ENCODE results near the gene MISP3. TPM values are rescaled to one million over a fixed set of nuclear protein-coding genes. Genes with fewer than 3 reads are reported as not detected.

Gene MISP3
- total and polyA plus RNA-seq, 2 experiments from 2014 or later: 1.9 to 2.4 TPM

DNA sequence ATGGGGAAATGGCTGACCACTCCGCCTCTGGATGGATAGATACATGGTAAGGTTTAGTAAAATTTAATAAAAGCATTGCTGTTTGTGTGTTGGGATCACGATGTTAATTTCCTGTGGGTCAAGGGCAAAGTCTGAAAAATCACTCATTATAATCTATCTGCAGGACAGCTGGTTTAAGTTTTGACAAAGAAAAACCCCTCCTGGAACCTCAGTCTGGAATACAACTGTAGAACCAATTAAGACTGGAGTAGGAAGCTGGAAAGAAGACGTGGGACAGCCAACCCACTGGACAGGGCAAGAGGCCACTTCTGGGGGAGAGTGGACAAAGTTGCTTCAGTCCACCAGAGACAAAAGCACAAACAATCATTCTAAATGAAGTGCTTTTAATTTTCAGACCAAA, 46.6 kb downstream of the MISP3 start (continued):
- TF ChIP-seq EZH2phosphoT487 (IDR thresholded peaks at IDR 0.05; ENCODE audit: unreplicated experiment): no peak
- TF ChIP-seq ZNF331 (CRISPR knock-in tag; IDR thresholded peaks at IDR 0.05; ENCODE audit: low read depth): no peak
- TF ChIP-seq, protein P1, sequence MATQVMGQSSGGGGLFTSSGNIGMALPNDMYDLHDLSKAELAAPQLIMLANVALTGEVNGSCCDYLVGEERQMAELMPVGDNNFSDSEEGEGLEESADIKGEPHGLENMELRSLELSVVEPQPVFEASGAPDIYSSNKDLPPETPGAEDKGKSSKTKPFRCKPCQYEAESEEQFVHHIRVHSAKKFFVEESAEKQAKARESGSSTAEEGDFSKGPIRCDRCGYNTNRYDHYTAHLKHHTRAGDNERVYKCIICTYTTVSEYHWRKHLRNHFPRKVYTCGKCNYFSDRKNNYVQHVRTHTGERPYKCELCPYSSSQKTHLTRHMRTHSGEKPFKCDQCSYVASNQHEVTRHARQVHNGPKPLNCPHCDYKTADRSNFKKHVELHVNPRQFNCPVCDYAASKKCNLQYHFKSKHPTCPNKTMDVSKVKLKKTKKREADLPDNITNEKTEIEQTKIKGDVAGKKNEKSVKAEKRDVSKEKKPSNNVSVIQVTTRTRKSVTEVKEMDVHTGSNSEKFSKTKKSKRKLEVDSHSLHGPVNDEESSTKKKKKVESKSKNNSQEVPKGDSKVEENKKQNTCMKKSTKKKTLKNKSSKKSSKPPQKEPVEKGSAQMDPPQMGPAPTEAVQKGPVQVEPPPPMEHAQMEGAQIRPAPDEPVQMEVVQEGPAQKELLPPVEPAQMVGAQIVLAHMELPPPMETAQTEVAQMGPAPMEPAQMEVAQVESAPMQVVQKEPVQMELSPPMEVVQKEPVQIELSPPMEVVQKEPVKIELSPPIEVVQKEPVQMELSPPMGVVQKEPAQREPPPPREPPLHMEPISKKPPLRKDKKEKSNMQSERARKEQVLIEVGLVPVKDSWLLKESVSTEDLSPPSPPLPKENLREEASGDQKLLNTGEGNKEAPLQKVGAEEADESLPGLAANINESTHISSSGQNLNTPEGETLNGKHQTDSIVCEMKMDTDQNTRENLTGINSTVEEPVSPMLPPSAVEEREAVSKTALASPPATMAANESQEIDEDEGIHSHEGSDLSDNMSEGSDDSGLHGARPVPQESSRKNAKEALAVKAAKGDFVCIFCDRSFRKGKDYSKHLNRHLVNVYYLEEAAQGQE (IDR thresholded peaks at IDR 0.05; ENCODE audit: unreplicated experiment): no peak
- TF ChIP-seq POLR2AphosphoS5 (IDR thresholded peaks at IDR 0.05; ENCODE audit: low read depth): no peak
- no peak for TF ChIP-seq NANOG (IDR thresholded peaks at IDR 0.05; ENCODE audit: borderline replicate concordance)

GRCh38 chr19:14119644-14120496, 47.3 kb downstream of the MISP3 start:
- Histone ChIP-seq H3K4me2 (no peak overlapping the region), H4K20me1 (replicated peaks; ENCODE audit: insufficient read depth) (peaks cover 14% of the 10 kb centered on the region), H2AFZ (no peak overlapping the region), H3K9me2 (ENCODE audit: insufficient read depth) (no peaks in the 10 kb centered on the region), H3K36me3 (ENCODE audit: insufficient read depth) (no peaks in the 10 kb centered on the region; the same call in 1 of the 2 replicates), H3F3A (replicated peaks; ENCODE audit: low read depth) (peaks cover 15% of the 10 kb centered on the region; the same call in 1 of the 2 replicates), H3K27ac (ENCODE audit: low read depth) (no peak overlapping the region), H3K79me2 (replicated peaks; ENCODE audit: insufficient read depth) (peaks cover 17% of the 10 kb centered on the region), H3K4me1 (ENCODE audit: insufficient read depth) (peaks cover 22% of the 10 kb centered on the region), H3K4me3 (no peak overlapping the region), H3K27me3 (ENCODE audit: insufficient read depth) (no peaks in the 10 kb centered on the region)
- Mint-ChIP-seq H3K27ac (no peak overlapping the region), H3K4me1 (peaks cover 21% of the 10 kb centered on the region), H3K27me3 (ENCODE audit: insufficient read depth, low read depth, poor library complexity) (peaks cover 19% of the 10 kb centered on the region), H3K36me3 (ENCODE audit: low read depth) (peaks cover 37% of the 10 kb centered on the region), H3K4me3 (no peak overlapping the region), H3K9me3 (no peaks in the 10 kb centered on the region; the same call in 2 of the 3 replicates)
- DNase-seq (ENCODE audit: low spot score) (no peak), ATAC-seq (no peak)
- TF ChIP-seq ETS1 (IDR thresholded peaks at IDR 0.05) (no peak), JUNB (IDR thresholded peaks at IDR 0.05; ENCODE audit: unreplicated experiment) (no peak), STAT1 (IDR thresholded peaks at IDR 0.05; ENCODE audit: unreplicated experiment) (no peak), ZNF331 (CRISPR knock-in tag; IDR thresholded peaks at IDR 0.05; ENCODE audit: low read depth) (no peak), CREB1 (CRISPR knock-in tag; IDR thresholded peaks at IDR 0.05; ENCODE audit: low read depth) (no peak), EZH2phosphoT487 (IDR thresholded peaks at IDR 0.05; ENCODE audit: unreplicated experiment) (no peak), NANOG (IDR thresholded peaks at IDR 0.05; ENCODE audit: borderline replicate concordance) (no peak), EZH2 (IDR thresholded peaks at IDR 0.05; ENCODE audit: low read depth, unreplicated experiment) (no peak), POLR2AphosphoS5 (IDR thresholded peaks at IDR 0.05; ENCODE audit: low read depth) (no peak), ZNF114 (CRISPR knock-in tag; IDR thresholded peaks at IDR 0.05) (no peak)
- TF ChIP-seq, protein P2, sequence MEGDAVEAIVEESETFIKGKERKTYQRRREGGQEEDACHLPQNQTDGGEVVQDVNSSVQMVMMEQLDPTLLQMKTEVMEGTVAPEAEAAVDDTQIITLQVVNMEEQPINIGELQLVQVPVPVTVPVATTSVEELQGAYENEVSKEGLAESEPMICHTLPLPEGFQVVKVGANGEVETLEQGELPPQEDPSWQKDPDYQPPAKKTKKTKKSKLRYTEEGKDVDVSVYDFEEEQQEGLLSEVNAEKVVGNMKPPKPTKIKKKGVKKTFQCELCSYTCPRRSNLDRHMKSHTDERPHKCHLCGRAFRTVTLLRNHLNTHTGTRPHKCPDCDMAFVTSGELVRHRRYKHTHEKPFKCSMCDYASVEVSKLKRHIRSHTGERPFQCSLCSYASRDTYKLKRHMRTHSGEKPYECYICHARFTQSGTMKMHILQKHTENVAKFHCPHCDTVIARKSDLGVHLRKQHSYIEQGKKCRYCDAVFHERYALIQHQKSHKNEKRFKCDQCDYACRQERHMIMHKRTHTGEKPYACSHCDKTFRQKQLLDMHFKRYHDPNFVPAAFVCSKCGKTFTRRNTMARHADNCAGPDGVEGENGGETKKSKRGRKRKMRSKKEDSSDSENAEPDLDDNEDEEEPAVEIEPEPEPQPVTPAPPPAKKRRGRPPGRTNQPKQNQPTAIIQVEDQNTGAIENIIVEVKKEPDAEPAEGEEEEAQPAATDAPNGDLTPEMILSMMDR (conservative IDR thresholded peaks at IDR 0.05; ENCODE audit: low read depth in 2 of 2): no peak
- TF ChIP-seq, protein P1 (IDR thresholded peaks at IDR 0.05; ENCODE audit: unreplicated experiment): no peak

Data from GM23338 (cell line).